Stimulated activated naive CD8-positive, alpha-beta T cell treated with anti-CD3 and anti-CD28 coated beads, Interleukin-15, amount 100 ng/mL, for 72 hours (primary cell): ENCODE data around the gene SWI5.
"Not testable (repeated sequence)": the region's sequence is repeated elsewhere in the genome, so short reads cannot be mapped to it uniquely, and the experiment has no call there.

Source experiments
- ATAC-seq: fragments of 150-1000 bp; cut with Tn5 transposase; 2 replicates; pipeline ENCODE4 v1.10.0; 2021; ENCODE audit warnings: mild to moderate bottlenecking, moderate library complexity
- DNase-seq, 2 donors: peaks; one replicate each; pipeline ENCODE4 v3.0.0; 2021 to 2022
- H3K27ac Mint-ChIP-seq, 2 donors: one replicate each; pipeline ENCODE4 v1.8.0; 2022; ENCODE audit warnings: mild to moderate bottlenecking in 2 of 2, mixed read lengths in 2 of 2, moderate library complexity in 2 of 2
- H3K27me3 Mint-ChIP-seq: one replicate; pipeline ENCODE4 v1.8.0; 2022; ENCODE audit warnings: mixed read lengths
- H3K4me1 Mint-ChIP-seq: one replicate; pipeline ENCODE4 v1.8.0; 2022; ENCODE audit warnings: mild to moderate bottlenecking, mixed read lengths
- H3K4me3 Mint-ChIP-seq, 2 donors: one replicate each; pipeline ENCODE4 v1.8.0; 2022; ENCODE audit warnings: mild to moderate bottlenecking in 2 of 2, mixed read lengths in 2 of 2, moderate library complexity in 1 of 2
- H3K9me3 Mint-ChIP-seq, 2 donors: one replicate each; pipeline ENCODE4 v1.8.0; 2022; ENCODE audit warnings: mixed read lengths in 2 of 2

SWI5 gene

GRCh38 chr9:128259156-128259555 lies 16.9 kb upstream of the SWI5 start:
- H3K27me3 Mint-ChIP-seq, result no peaks in the 10 kb centered on the region
- DNase-seq (no peak), ATAC-seq (no peak)
- no peaks in the 10 kb centered on the region for H3K9me3 Mint-ChIP-seq
- no peak overlapping the region for H3K4me3 Mint-ChIP-seq
- no peak overlapping the region for H3K27ac Mint-ChIP-seq
- no peaks in the 10 kb centered on the region for H3K4me1 Mint-ChIP-seq

- DNase-seq, result no peak
- Mint-ChIP-seq H3K9me3 (no peaks in the 10 kb centered on the region), H3K27me3 (no peaks in the 10 kb centered on the region), H3K4me3 (no peak overlapping the region), H3K4me1 (no peaks in the 10 kb centered on the region), H3K27ac (no peak overlapping the region)
- ATAC-seq, result no peak
Measured at GRCh38 chr9:128260340-128260739, 15.7 kb upstream of the SWI5 start.

GRCh38 chr9:128262687-128263086 lies 13.4 kb upstream of the SWI5 start:
- no peaks in the 10 kb centered on the region for H3K4me1 Mint-ChIP-seq
- DNase-seq (no peak), ATAC-seq (no peak)
- no peak overlapping the region for H3K4me3 Mint-ChIP-seq
- no peaks in the 10 kb centered on the region for H3K9me3 Mint-ChIP-seq
- peak overlapping the region in 1 of 2 donors; percentile 14 for H3K27ac Mint-ChIP-seq
- H3K27me3 Mint-ChIP-seq, result no peaks in the 10 kb centered on the region

GRCh38 chr9:128265348-128265847 lies 10.7 kb upstream of the SWI5 start:
- DNase-seq (no peak), ATAC-seq (no peak)
- Mint-ChIP-seq H3K4me3 (no peak overlapping the region), H3K27me3 (no peaks in the 10 kb centered on the region), H3K27ac (no peak overlapping the region), H3K9me3 (no peaks in the 10 kb centered on the region), H3K4me1 (no peaks in the 10 kb centered on the region)

- ATAC-seq (no peak), DNase-seq (no peak)
- Mint-ChIP-seq H3K9me3 (no peaks in the 10 kb centered on the region), H3K27me3 (no peaks in the 10 kb centered on the region), H3K4me1 (no peaks in the 10 kb centered on the region), H3K4me3 (no peak overlapping the region), H3K27ac (peak overlapping the region in 1 of 2 donors; percentile 35)
Measured at GRCh38 chr9:128266868-128267590, 9.0 kb upstream of the SWI5 start.

- no peak for DNase-seq
- H3K4me1 Mint-ChIP-seq, result peaks cover 18% of the 10 kb centered on the region
- H3K4me3 Mint-ChIP-seq, result no peak overlapping the region
- H3K27ac Mint-ChIP-seq, result no peak overlapping the region
- H3K27me3 Mint-ChIP-seq, result no peaks in the 10 kb centered on the region
- no peaks in the 10 kb centered on the region for H3K9me3 Mint-ChIP-seq
- ATAC-seq, result no peak
Measured at GRCh38 chr9:128271112-128271511, 5.0 kb upstream of the SWI5 start.

GRCh38 chr9:128271512-128271911 lies 4.6 kb upstream of the SWI5 start:
- ATAC-seq (no peak), DNase-seq (no peak)
- no peak overlapping the region for H3K27ac Mint-ChIP-seq
- H3K4me3 Mint-ChIP-seq, result no peak overlapping the region
- no peaks in the 10 kb centered on the region for H3K9me3 Mint-ChIP-seq
- H3K4me1 Mint-ChIP-seq, result peaks cover 22% of the 10 kb centered on the region
- no peaks in the 10 kb centered on the region for H3K27me3 Mint-ChIP-seq

GRCh38 chr9:128274245-128274644 lies 1.8 kb upstream of the SWI5 start:
- H3K4me1 Mint-ChIP-seq, result peaks cover 40% of the 10 kb centered on the region
- H3K27ac Mint-ChIP-seq, result no peak overlapping the region
- peak overlapping the region in 1 of 2 donors; percentile 95 for H3K4me3 Mint-ChIP-seq
- ATAC-seq, result no peak
- DNase-seq, result no peak
- no peaks in the 10 kb centered on the region for H3K27me3 Mint-ChIP-seq
- H3K9me3 Mint-ChIP-seq, result no peaks in the 10 kb centered on the region

- peaks cover 50% of the 10 kb centered on the region for H3K4me1 Mint-ChIP-seq
- DNase-seq, result no peak
- H3K27me3 Mint-ChIP-seq, result no peaks in the 10 kb centered on the region
Measured at GRCh38 chr9:128275198-128276007, 673 bp upstream of the SWI5 start, which contains the start of gene GOLGA2. TSS of gene GOLGA2 (minus strand) at chr9:128276007. CDS start at chr9:128275976, 31 bp downstream.

GRCh38 chr9:128276574-128277270 lies 646 bp downstream of the SWI5 start:
- no peak for DNase-seq
- Mint-ChIP-seq H3K27me3 (no peaks in the 10 kb centered on the region), H3K4me3 (peak overlapping the region; percentile 83 to 95), H3K9me3 (no peaks in the 10 kb centered on the region), H3K27ac (peak overlapping the region; percentile 93 to 100), H3K4me1 (peaks cover 54% of the 10 kb centered on the region)
- no peak for ATAC-seq

More at GRCh38 chr9:128275198-128276007, 673 bp upstream of the SWI5 start, which contains the start of gene GOLGA2:
- peak; percentile 82 for ATAC-seq
- Mint-ChIP-seq H3K27ac (peak within 1 kb of the TSS; percentile 93 to 100), H3K9me3 (no peaks in the 10 kb centered on the region), H3K4me3 (peak within 1 kb of the TSS; percentile 83 to 95)

GRCh38 chr9:128279088-128280073 lies 3.3 kb downstream of the SWI5 start:
- DNase-seq, H3K4me3 Mint-ChIP-seq, H3K27ac Mint-ChIP-seq, ATAC-seq, H3K9me3 Mint-ChIP-seq, H3K27me3 Mint-ChIP-seq: not testable (repeated sequence)
- H3K4me1 Mint-ChIP-seq, result peaks cover 44% of the 10 kb centered on the region

GRCh38 chr9:128280084-128280622 lies 4.1 kb downstream of the SWI5 start:
- Mint-ChIP-seq H3K9me3 (no peaks in the 10 kb centered on the region), H3K4me1 (peaks cover 38% of the 10 kb centered on the region), H3K27me3 (no peaks in the 10 kb centered on the region), H3K27ac (peak overlapping the region; percentile 25 to 28), H3K4me3 (no peak overlapping the region)
- ATAC-seq (no peak), DNase-seq (no peak)

GRCh38 chr9:128282500-128282899 lies 6.4 kb downstream of the SWI5 start:
- no peak overlapping the region for H3K4me3 Mint-ChIP-seq
- no peak for DNase-seq

GRCh38 chr9:128285033-128285784 lies 9.1 kb downstream of the SWI5 start:
- no peaks in the 10 kb centered on the region for H3K9me3 Mint-ChIP-seq
- no peaks in the 10 kb centered on the region for H3K27me3 Mint-ChIP-seq
- no peak overlapping the region for H3K4me3 Mint-ChIP-seq
- H3K4me1 Mint-ChIP-seq, result peaks cover 6% of the 10 kb centered on the region
- DNase-seq (no peak), ATAC-seq (no peak)
- H3K27ac Mint-ChIP-seq, result no peak overlapping the region

More at GRCh38 chr9:128282500-128282899, 6.4 kb downstream of the SWI5 start:
- Mint-ChIP-seq H3K4me1 (peaks cover 22% of the 10 kb centered on the region), H3K27ac (peak overlapping the region in 1 of 2 donors; percentile 57), H3K27me3 (no peaks in the 10 kb centered on the region), H3K9me3 (no peaks in the 10 kb centered on the region)
- ATAC-seq, result no peak
